GM18508 (cell line): ENCODE measurements around the gene LMO4.

Source experiments
- ATAC-seq: cut with Tn5 transposase; IDR thresholded peaks from one replicate; pipeline ENCODE4 v1.9.1; 2021; ENCODE audit warnings: moderate number of reproducible peaks; ENCODE audit not compliant: insufficient read depth, unreplicated experiment

Gene LMO4, protein sequence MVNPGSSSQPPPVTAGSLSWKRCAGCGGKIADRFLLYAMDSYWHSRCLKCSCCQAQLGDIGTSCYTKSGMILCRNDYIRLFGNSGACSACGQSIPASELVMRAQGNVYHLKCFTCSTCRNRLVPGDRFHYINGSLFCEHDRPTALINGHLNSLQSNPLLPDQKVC

DNA sequence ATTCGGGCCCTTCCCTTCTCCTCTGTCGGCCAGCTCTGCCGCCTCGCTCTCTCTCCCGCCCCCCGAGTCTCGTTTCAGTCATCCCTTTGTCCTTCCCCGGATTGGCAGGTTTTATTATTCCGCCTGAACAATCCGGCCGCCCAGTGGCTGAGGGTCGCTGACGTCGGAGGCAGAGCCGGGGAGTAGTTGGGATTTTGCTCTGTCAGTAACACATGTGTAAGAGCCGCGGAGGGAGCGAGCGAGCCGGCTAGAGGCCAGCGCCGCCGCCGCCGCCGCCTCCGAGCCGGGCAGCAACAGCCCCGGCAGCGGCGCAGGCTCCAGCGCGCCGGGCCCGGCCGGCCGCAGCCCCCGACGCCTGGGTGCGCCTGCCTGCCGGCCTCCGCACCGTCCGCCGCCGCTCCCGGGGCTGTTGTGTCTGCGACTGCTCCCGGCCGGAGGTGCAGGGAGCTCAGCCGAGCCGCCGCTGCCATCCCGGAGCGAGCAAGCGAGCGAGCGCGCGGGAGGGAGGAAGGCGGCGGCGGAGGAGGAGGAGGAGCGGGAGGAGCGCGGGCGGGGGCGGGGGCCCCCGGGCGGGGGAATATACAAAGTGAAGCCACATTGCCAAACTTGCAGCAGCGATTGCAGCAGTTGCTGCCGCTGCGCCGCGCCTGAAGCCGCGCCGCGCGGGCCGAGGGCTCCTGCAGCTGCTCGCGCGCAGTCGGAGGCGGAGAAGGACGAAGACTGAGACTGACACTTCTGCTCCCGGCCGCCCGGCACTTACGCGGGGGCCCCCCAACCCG, at the start of gene LMO4:
LMO4 (plus strand) TSS at position 609 of the 779 bp plus-strand sequence. CDS start 3,136 bp downstream, outside the sequence.
- ATAC-seq: peak; percentile 66

DNA sequence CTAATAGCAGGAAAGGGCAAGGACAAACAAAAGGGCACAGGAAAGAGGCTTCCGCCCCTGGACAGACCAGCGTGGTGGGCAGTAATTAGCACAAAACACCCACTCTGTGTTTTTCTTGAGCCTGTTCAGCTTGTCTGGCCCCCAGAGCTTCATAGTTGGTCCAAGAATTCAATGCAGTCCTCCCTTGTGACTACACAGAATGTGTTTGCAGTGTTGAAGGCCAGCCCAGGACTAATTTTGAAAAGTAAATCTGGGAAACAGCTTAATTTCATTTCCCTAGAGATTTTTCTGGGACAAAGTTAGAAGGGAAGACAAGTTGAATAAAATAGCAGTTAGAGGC, 49.2 kb upstream of the LMO4 start:
- no peak for ATAC-seq

DNA sequence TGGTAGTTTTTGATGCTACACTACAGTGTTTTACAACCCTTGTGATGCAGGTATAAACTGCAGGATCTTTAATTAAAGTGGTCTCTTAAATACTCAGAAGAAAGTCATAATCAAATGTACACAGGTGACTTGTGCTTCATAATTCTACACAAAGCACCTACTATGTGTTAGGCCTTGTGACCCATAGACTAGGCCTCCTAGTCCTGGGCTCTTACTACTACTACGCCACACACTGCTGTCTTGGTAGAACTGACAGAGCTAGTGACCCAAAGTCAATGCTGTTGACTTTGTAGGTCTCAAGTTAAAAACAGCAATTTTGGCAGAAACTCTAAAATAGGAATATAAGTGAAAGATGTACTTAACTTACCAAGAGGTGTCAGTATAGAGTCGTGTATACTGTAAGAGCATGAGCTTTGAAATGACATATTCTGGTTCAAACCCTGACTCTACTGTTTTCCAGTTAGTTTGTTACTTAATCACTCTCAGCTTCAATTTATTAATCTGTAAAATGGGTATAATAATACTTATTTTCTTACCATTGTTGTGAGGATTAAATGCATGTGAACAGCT, 48.6 kb upstream of the LMO4 start:
- no peak for ATAC-seq

DNA sequence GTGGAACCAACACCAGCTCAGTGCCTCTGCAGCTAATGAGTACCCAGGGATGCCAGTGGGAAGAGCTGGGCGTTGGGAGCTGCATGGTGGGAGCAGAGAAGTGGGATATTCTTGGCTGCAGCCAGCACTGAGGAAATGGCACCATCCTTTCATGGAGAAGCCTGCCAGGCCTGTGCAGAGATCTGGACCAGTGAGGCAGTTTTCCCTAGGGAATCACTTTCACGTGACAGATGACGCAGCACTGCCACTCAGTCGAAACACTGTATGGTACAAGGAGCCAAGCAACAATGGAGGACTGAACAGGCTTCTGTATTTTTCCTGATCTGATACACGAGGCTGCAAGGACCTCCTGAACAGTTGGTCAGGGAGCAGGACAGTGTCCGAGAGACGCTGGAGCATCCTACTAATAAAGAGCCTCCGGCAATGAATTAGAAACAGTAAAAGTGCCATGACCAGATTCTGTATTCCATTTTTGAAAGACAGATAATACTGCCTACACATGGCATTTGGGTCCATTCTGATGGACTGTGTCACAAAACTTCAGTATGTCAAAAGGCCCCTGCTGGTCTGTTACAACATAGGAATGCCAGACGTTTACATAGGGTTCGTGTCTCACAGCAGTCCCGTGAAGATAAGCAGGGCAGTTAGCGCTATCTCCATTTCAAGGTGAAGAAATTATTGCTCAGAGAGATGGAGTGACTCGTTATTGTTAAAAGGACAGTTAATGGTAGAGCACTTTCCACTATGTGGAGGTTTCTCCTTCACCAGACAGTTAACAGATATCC, 44.0 kb upstream of the LMO4 start:
- ATAC-seq: no peak

DNA sequence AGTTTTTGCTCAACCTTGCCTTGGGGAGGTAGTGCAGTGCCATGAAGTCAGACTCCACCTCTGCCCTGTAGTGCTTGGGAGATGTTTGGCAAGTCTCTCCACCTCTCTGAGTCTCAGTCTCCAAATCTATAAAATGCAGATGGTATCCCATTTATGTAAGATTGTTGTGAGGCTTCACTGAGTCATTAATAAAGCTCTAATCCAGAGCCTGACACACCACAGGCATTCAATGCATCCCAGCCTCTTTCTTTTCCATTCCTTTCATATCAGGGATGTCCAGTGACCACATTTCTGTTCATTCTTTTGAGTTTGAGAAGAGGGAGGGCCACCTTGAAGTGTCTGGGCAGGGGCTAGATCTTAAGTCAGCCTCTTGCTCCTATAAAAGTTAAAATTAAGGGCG, 37.6 kb upstream of the LMO4 start:
- no peak for ATAC-seq

DNA sequence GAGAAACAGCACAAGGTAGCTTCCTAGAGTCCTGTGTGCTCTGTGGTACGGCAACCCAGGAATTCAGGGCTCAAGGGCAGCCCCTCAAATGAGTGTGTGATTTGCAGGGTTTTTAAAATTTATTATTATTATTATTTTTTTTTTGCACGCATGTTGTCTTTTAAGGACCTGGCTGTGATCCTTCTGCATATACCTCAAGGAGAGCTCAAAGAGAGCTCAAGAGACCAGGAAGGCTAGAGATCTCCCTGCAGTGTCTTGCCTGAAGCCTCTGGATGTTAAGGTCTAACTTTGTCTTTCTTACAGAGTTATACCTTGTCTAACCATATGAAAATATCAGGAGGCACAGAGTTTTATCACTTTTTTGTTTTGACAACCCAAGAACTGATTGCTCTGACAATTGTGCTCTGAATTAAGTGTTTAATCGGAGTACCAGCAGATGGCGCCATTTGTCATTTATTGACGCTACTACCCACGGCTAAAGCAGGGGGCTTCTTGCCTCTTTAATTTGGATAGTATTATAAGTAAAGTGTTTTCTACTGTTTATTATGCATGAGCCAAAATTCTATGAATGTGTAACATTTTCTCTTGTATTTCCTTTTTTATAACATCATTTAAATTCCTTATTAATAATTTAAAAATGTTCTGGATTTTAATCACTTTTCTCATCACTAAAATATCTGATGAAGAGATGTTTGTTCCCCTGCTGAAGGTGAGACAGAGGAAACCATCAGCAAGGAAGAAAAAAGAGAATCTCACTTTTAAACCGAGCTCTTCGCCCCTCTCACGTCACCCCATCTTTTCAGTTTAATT, 35.8 kb upstream of the LMO4 start:
- ATAC-seq: no peak

DNA sequence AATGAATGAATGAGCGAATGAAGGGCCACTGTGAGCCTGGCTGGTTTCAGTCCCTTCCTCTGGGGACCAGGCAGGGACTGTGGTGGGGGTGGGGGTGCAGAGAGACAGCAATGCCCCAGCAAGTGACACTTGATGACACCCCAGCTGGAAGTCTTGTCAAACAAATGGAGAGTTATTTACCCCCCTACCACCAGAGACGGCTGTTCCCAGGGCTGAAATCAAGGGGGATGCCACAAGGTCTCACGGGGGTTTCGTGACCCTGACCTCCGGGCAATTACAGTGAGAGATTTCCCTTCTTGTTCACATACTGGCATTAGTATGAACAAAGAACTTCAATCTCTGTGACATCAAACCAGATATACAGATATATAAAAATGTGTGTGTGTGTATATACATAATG, 34.0 kb upstream of the LMO4 start:
- ATAC-seq: no peak

DNA sequence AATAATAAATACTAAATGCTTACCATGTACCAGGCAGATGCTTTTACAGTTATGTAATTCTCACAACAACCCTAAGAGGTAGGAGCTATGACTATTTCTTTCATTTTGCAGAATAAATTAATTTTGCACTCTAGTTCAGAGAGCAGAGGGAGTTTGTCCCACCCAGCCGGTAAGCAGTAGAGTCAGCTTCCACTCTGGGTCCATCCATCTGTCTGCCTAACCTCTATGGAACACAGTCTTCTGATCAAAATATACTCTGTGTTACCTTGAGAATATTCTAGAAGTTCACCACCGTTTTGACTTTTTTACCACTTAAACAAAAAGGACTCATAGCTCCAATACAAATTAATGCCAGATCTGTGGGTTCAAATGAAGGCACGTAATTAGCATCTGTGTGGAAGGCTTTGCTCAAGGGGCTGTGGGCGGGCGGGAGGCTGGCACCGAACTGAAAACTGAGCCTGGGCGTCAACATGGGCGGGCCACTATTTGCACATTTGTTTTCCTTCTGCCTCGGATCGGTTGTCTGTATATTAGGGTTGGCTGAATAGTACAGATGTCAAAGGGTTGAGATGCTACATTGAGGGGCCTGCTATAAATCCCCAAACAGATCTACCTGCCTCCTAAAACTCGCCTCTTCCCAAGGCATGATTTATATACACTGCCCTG, 33.1 kb upstream of the LMO4 start:
- ATAC-seq: no peak

DNA sequence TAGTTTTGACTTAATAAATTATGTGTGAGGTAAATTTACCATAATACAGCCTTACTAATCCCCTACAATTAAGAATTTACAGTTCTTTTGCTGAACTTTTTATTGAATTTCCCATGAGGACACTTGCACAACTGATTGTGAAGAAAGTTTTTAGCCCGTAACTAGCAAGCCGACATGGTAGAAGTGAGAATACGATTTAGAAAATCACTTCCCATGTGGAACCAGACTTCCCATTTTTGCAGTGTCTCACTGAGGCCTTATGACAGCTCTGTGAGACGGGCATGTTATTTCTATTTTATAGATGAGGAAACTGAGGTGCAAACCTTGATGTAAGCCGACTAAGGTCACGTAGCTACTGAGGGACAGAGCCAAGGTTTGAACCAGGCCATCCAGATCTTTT, 32.5 kb upstream of the LMO4 start:
- ATAC-seq: no peak

DNA sequence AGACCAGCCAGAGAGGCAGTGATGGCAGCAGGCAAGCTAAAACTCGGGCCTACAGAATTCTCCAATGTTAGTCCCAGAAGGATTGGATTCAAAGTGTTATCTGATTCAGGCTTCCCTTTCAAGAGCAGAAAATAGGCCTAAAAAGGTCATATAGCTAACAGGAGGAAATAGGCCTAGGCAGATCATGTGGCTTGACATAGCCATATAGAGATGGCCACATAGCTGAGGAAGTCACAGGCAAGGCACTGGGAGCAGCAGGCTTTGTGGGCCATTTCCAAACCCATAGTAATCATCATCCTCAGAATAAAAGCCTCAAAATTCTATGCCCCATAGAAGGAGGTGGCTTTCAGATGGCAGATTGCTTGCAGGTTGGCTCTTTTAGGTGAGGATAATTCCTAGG, 29.0 kb upstream of the LMO4 start:
- no peak for ATAC-seq

DNA sequence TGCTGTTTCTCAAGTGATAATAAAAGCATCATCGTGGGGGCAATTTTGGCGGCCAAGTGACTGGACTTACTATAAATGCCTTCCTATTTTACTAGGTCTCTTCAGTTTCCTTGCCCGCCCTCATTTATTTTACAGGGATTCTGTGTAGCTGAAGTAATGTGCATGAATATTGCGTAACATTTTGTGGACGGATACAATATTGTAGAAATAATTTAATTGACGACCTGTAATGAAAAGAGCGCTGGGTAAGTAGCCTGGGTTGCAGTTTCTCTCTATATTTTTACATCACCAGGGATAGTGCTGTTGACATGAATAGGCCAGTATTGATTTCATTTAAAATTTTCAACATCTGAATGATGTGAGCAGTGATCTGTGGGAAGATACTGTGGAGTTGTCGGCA, 28.1 kb upstream of the LMO4 start:
- no peak for ATAC-seq

DNA sequence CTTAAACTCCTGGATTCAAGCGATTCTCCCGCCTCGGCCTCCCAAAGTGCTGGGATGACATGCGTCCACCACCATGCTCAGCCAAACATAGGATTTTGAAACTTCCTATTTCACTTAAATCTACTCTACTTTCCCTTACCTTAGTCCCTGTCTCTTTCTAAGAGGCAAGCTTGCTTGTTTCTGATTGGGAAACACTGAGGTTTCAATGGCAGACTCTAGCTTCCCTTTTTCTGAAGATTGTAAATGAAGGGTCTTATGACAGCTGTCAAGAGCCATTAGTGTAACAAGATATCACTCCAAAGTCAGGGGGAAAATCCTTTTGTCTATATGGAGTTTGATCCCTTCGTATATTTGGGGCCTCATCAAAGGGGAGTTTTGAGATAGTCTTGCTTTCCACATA, 23.5 kb upstream of the LMO4 start:
- no peak for ATAC-seq

DNA sequence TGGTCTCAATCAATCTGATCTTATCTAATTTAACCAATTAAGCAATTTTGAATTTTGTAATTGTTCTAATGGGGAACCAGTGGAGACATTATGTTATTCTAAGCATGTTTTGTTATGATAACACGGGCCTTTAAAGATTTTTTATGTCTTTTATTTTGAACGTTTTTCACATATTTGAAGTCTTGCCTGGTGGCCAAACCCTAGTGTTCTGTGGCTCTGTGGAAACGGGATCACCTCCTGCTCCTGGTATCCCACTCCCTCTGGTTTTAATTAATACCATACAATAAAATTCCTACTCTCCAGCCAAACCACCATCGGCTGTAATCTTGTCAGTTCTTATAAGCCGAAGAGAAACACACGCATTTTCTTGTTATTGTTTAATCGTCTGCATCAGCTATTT, 22.9 kb upstream of the LMO4 start:
- no peak for ATAC-seq

DNA sequence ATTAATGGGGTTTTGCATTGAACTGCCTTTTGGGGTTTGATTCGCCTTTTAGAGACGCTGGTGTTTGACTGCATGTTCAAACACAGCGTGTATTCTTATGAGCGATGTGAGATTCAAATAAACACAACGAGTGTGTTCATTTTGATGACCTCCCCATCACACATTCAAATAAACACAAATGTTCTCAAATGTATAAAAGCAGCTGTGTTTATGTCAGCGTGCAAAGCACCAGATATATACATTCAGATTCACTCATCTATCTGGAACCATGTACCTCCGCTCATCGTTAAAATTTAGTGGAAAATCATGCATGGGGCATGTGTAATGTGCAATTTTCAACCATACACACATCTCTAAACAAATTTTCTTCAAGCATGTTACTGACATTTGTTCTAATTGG, 21.4 kb upstream of the LMO4 start:
- no peak for ATAC-seq

DNA sequence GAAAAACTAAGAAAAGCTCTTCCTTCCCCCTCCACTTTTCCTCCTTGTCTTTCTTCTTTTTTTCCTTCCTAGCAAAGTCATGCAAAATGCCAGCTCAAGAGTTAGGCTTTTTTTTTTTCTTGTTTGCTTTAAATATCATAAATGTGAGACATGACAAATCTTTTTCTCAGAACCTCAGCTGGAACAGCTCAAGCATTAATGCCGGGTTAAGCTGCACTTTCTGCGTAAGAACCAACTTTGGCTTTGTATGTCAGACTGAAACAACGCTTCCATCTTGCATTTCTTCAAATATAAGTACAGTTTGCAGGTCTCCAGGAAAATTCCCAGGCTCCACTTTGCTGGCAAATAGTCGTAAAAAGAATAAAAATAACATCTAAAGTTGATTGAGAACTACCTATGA, 20.7 kb upstream of the LMO4 start:
- no peak for ATAC-seq

DNA sequence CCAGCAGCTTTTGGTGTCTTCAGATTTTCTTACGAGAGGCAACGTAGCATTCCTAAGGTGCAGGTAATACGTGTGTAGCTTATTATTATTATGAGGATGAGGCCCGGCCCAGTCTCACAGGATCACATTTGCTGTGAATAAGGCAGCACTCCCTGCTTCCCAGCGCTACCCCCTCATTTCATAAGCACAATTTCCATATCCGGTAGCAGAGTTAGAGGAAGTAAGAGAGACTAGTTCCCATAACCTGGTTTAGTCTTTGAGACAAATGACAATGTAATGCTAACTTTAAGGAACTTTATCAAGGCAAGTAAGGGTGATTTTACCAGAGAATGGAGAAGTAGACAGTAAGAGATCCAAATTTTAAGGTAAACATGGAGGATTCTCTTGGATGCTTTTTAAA, 14.6 kb upstream of the LMO4 start:
- no peak for ATAC-seq

DNA sequence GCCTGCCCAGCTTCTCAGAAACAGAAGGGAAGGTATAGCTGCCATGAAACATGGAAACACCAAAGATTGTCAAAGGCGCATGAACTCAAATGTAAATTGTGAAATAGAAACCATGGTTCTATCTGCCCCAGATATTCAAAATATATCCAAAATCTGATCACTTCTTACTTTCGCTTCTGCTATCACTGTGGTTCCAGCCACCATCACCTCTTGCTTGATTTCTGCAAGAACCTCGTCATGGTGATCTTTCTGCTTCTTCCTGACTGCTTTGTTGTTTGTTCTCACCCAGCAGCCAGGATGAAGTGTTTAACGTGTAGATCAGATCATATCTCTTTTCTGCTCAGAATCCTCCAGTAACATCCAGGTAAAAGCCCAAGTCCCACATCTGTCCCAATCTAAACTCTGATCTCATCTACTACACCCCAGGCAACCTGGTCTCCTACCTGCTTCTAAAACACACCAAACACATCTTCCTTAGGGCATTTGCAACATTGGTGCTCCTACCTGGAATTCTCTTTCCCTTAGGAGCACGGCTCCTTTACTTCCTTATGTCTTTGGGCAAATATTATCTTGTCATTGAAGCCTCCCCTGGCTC, 10.5 kb upstream of the LMO4 start:
- no peak for ATAC-seq

DNA sequence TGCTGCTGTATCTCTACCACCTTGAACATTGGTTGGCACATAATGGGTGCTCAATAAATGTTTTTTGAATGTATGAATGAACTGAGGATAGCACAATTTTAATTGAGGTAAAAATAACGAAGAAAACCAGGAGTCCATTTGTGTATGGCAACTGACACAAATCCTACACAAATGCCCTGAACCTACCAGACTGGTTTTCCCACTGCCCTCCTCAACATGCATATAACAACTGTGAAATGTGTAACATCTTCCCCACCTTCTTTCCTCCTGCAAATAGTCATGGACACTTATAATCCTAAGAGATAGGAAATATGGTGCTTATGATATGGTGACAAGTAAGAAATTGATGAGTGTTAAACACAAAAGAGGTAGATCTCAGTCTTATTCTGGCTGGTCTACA, 9.9 kb upstream of the LMO4 start:
- no peak for ATAC-seq

DNA sequence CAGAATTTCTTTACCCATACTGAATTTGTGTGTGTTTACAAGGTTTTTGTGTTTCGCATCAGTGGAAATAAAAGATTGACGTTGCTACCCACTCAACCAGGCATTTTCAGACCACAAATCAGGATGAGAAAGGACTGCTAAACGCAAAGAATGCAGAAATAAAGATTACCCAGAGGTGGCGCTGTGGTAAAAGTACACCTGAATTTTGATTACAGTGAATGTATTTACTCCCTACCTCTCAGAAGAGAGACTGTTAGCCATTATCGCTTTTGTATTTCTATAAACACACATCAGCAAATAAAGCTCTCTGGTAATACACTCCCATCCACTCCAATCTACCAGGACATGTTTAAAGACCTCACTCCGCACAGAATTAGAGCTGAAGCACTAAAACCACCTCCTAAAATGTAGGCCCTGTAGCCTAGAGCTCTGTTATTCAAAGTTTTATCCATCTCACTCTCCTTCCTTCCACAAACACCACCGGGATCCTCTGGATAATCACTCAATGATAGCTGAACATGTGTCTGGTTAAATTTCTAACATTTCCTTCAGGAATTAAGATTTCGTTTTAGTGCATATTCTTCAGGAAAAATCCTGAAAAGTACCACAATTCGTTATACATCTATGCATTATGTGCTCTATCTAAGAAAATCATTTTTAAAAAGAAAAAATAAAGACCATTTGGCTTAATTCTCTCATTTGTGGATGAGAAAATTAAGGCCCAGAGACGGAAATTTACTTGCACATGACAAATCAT, 2.5 kb upstream of the LMO4 start:
- no peak for ATAC-seq
